T-helper 2 cell treated with Interferon-gamma antibody and Interleukin-4, amounts not matched to agents 100 ng/mL and 5 ng/mL, for 36 hours (primary cell): ENCODE data around the gene NGDN. TPM values are rescaled to one million over a fixed set of nuclear protein-coding genes. Genes with fewer than 3 reads are reported as not detected.
"Not testable (repeated sequence)": the region's sequence is repeated elsewhere in the genome, so short reads cannot be mapped to it uniquely, and the experiment has no call there.

Experiments used
- intact Hi-C: fragments of 100-400 bp; cut with micrococcal nuclease; formaldehyde crosslinking; loops from one replicate; pipeline ENCODE4 v1.15.1; 2023
- total RNA-seq: library from RNA; stranded (reverse); gene quantifications from 2 replicates; pipeline ENCODE4 v1.2.3, GENCODE V29; 2022

Gene NGDN
- total RNA-seq, 1 donor from 2014 or later: 46.2 TPM

- intact Hi-C loops: no loop called here
These were observed 31.2 kb upstream of the NGDN start for GRCh38 chr14:23438101-23438971.

- intact Hi-C loops: no loop called here
These were observed 30.2 kb upstream of the NGDN start for GRCh38 chr14:23439107-23439835.

GRCh38 chr14:23441076-23441475 is 28.4 kb upstream of the NGDN start:
- intact Hi-C loops: no loop called here

- intact Hi-C loops: no loop called here
These were observed 26.7 kb upstream of the NGDN start for GRCh38 chr14:23442721-23443356.

GRCh38 chr14:23443411-23443812 is 26.1 kb upstream of the NGDN start:
- intact Hi-C loops: no loop called here

- intact Hi-C loops: no loop called here
These were observed 25.6 kb upstream of the NGDN start for GRCh38 chr14:23443881-23444280.

- intact Hi-C loops: no loop called here
These were observed 25.2 kb upstream of the NGDN start for GRCh38 chr14:23444314-23444713.

GRCh38 chr14:23445773-23446172 is 23.7 kb upstream of the NGDN start:
- intact Hi-C loops: no loop called here

- intact Hi-C loops: no loop called here
These were observed 23.1 kb upstream of the NGDN start for GRCh38 chr14:23446291-23446851.

GRCh38 chr14:23447361-23448350 is 21.8 kb upstream of the NGDN start:
- intact Hi-C loops: no loop called here

- intact Hi-C loops: no loop called here
These were observed 20.2 kb upstream of the NGDN start for GRCh38 chr14:23449314-23449713.

GRCh38 chr14:23450379-23450778 is 19.1 kb upstream of the NGDN start:
- intact Hi-C loops: no loop called here

GRCh38 chr14:23452237-23452636 is 17.3 kb upstream of the NGDN start:
- intact Hi-C loops: no loop called here

- intact Hi-C loops: no loop called here
These were observed 15.1 kb upstream of the NGDN start for GRCh38 chr14:23454445-23454856.

GRCh38 chr14:23456883-23457586 is 12.5 kb upstream of the NGDN start:
- intact Hi-C loops: not testable (repeated sequence)

GRCh38 chr14:23457587-23458445 is 11.7 kb upstream of the NGDN start:
- intact Hi-C loops: no loop called here

- intact Hi-C loops: no loop called here
These were observed 8.5 kb upstream of the NGDN start for GRCh38 chr14:23460960-23461359.

GRCh38 chr14:23464700-23465099 is 4.8 kb upstream of the NGDN start:
- intact Hi-C loops: loop anchor here (5.0 kb wide), 1 partner anchor 683 kb away; the partner anchor contains the start of genes PSME2 and RNF31

- intact Hi-C loops: loop anchor here (5.0 kb wide), 1 partner anchor 682 kb away; the partner anchor contains the start of genes PSME2 and RNF31
These were observed 4.2 kb upstream of the NGDN start for GRCh38 chr14:23465261-23465660.
